SK-N-SH (cell line): ENCODE results near the gene FGB. TPM values are rescaled to one million over a fixed set of nuclear protein-coding genes. Genes with fewer than 3 reads are reported as not detected.

Source experiments
- CTCF ChIA-PET: fragments of 300-600, 350-600 bp; formaldehyde crosslinking; extraction: SDS; loops from one replicate; lab custom pipeline; 2021; lab: Yijun Ruan, JAX
- POLR2A ChIA-PET: fragments of 350-600 bp; sonication (Branson Sonifier 250); formaldehyde crosslinking; extraction: SDS; loops from one replicate; lab custom pipeline; 2020; ENCODE audit warnings: antibody characterized with exemption, inconsistent platforms; lab: Yijun Ruan, JAX
- DNase-seq: peaks from one replicate; pipeline ENCODE4 v3.0.0; 2012
- H2AFZ ChIP-seq: fragments of 200-600 bp; sonication (generic); 2 replicates; pipeline ENCODE4 v1.8.1; 2016; ENCODE audit warnings: antibody characterized with exemption, mild to moderate bottlenecking, low read depth
- H3F3A ChIP-seq: fragments of 200-600 bp; sonication (generic); replicated peaks from 2 replicates; pipeline ENCODE3; 2016; ENCODE audit warnings: antibody characterized with exemption, mild to moderate bottlenecking; ENCODE audit not compliant: insufficient read depth
- H3K27ac ChIP-seq, 2 experiments: fragments of 200-500 bp in 1 of 2; fragments of 200-600 bp in 1 of 2; sonication (Bioruptor generic) in 1 of 2; sonication (generic), shearing (Covaris generic) in 1 of 2; 2 replicates each; pipeline versions ENCODE4 v1.5.1 to v1.6.1; 2014 to 2016; ENCODE audit warnings: low read depth in 2 of 2, inconsistent platforms in 1 of 2, low read length in 1 of 2, mild to moderate bottlenecking in 1 of 2, mixed read lengths in 1 of 2
- H3K27me3 ChIP-seq: fragments of 200-600 bp; sonication (generic), shearing (Covaris generic); 2 replicates; pipeline ENCODE4 v1.6.1; 2016; ENCODE audit warnings: mixed run types; ENCODE audit not compliant: insufficient read depth
- H3K36me3 ChIP-seq, 2 experiments: fragments of 200-500 bp in 1 of 2; fragments of 200-600 bp in 1 of 2; sonication (Bioruptor generic) in 1 of 2; sonication (generic) in 1 of 2; replicated peaks in 1 of 2; 2 replicates each; pipeline versions ENCODE3 to v1.5.1; 2014 to 2016; ENCODE audit warnings: low read length in 1 of 2, mild to moderate bottlenecking in 1 of 2; ENCODE audit not compliant: insufficient read depth in 2 of 2, control insufficient read depth in 1 of 2
- H3K4me1 ChIP-seq, 2 experiments: fragments of 200-500 bp in 1 of 2; fragments of 200-600 bp in 1 of 2; sonication (Bioruptor generic) in 1 of 2; sonication (generic), shearing (Covaris generic) in 1 of 2; 2 replicates each; pipeline versions ENCODE4 v1.5.1 to v1.6.1; 2014 to 2016; ENCODE audit warnings: low read depth in 1 of 2, low read length in 1 of 2, mixed run types in 1 of 2; ENCODE audit not compliant: insufficient read depth in 2 of 2, control insufficient read depth in 1 of 2
- H3K4me2 ChIP-seq: fragments of 200-600 bp; sonication (generic), shearing (Covaris generic); 2 replicates; pipeline ENCODE4 v1.6.1; 2017; ENCODE audit warnings: mixed run types
- H3K4me3 ChIP-seq, 2 experiments: fragments of 200-500 bp in 1 of 2; fragments of 200-600 bp in 1 of 2; sonication (Bioruptor generic) in 1 of 2; sonication (generic), shearing (Covaris generic) in 1 of 2; 2 replicates each; pipeline versions ENCODE4 v1.5.1 to v1.8.1; 2014 to 2016; ENCODE audit warnings: low read depth in 2 of 2, inconsistent platforms in 1 of 2, low read length in 1 of 2, mild to moderate bottlenecking in 1 of 2, mixed read lengths in 1 of 2, moderate library complexity in 1 of 2
- H3K79me2 ChIP-seq: fragments of 200-600 bp; sonication (generic); 2 replicates; pipeline ENCODE4 v1.8.1; 2017; ENCODE audit warnings: mild to moderate bottlenecking; ENCODE audit not compliant: insufficient read depth
- H3K9ac ChIP-seq: fragments of 200-600 bp; sonication (generic); 2 replicates; pipeline ENCODE4 v1.6.1; 2017; ENCODE audit warnings: mixed run types
- H3K9me2 ChIP-seq: fragments of 200-600 bp; sonication (generic); 2 replicates; pipeline ENCODE4 v1.6.1; 2017; ENCODE audit warnings: mixed run types
- H3K9me3 ChIP-seq: fragments of 200-600 bp; sonication (generic); 2 replicates; pipeline ENCODE4 v1.6.1; 2017; ENCODE audit warnings: mixed run types, mild to moderate bottlenecking, moderate library complexity
- H4K20me1 ChIP-seq: fragments of 200-600 bp; sonication (generic); 2 replicates; pipeline ENCODE4 v1.6.1; 2017; ENCODE audit warnings: mild to moderate bottlenecking, mixed run types; ENCODE audit not compliant: insufficient read depth
- CHD2 ChIP-seq: fragments of 150-350 bp; IDR thresholded peaks from 2 replicates; pipeline ENCODE4 v1.6.1; 2018; ENCODE audit warnings: low read length; ENCODE audit not compliant: partially characterized antibody
- CTCF ChIP-seq: fragments of 200-600 bp; sonication (generic); IDR thresholded peaks from 2 replicates; pipeline ENCODE4 v1.6.1; 2017; ENCODE audit warnings: antibody characterized with exemption, mild to moderate bottlenecking, moderate library complexity
- EP300 ChIP-seq, 2 experiments: IDR thresholded peaks; 2 replicates each; pipeline versions ENCODE4 v1.4.0 to v1.6.1; 2012; ENCODE audit warnings: borderline replicate concordance in 1 of 2, low read depth in 1 of 2, low read length in 1 of 2
- EZH2phosphoT487 ChIP-seq: fragments of 200-600 bp; sonication (generic); IDR thresholded peaks from 2 replicates; pipeline ENCODE4 v1.6.1; 2017; ENCODE audit warnings: low read depth, mixed run types, mild to moderate bottlenecking, antibody characterized with exemption, moderate library complexity, borderline replicate concordance
- GABPA ChIP-seq: IDR thresholded peaks from 2 replicates; pipeline ENCODE4 v1.4.0; 2012; ENCODE audit warnings: low read depth, mild to moderate bottlenecking
- GATA2 ChIP-seq: sonication (generic); formaldehyde crosslinking; IDR thresholded peaks from 2 replicates; pipeline ENCODE4 v1.5.0; 2020; ENCODE audit warnings: mild to moderate bottlenecking, missing genetic modification reagents
- MXI1 ChIP-seq: IDR thresholded peaks from 2 replicates; pipeline ENCODE4 v1.6.1; 2012; ENCODE audit warnings: mild to moderate bottlenecking, low read depth, low read length, improper control_type of control experiment
- RFX5 ChIP-seq: IDR thresholded peaks from 2 replicates; pipeline ENCODE4 v1.6.1; 2012; ENCODE audit warnings: mild to moderate bottlenecking, improper control_type of control experiment, low read length
- SIN3A ChIP-seq: IDR thresholded peaks from 2 replicates; pipeline ENCODE4 v1.6.1; 2012; ENCODE audit warnings: low read depth, mild to moderate bottlenecking, low read length, moderate library complexity, borderline replicate concordance
- TAF1 ChIP-seq: IDR thresholded peaks from 2 replicates; pipeline ENCODE4 v1.6.1; 2012; ENCODE audit warnings: low read depth, mild to moderate bottlenecking, low read length, moderate library complexity, borderline replicate concordance
- TCF12 ChIP-seq: IDR thresholded peaks from 2 replicates; pipeline ENCODE4 v1.4.0; 2012
- USF1 ChIP-seq: IDR thresholded peaks from 2 replicates; pipeline ENCODE4 v1.4.0; 2012; ENCODE audit warnings: low read depth, borderline replicate concordance
- WGBS: methylation state at CpG from one replicate; pipeline ENCODE4 v1.1.6; 2017; ENCODE audit warnings: low lambda C conversion rate; 5-methylcytosine and 5-hydroxymethylcytosine counted together
- polyA plus RNA-seq, 3 experiments: library from polyadenylated mRNA; depleted of rRNA; stranded (reverse); fragments of >200 nt; gene quantifications; 2 replicates each; pipeline ENCODE4 v1.2.3, GENCODE V29; 2012
- TF ChIP-seq, protein P1 (sequence below): IDR thresholded peaks from 2 replicates; pipeline ENCODE4 v1.4.0; 2012; ENCODE audit warnings: low read depth
- TF ChIP-seq, protein P2 (sequence below): IDR thresholded peaks from 2 replicates; pipeline ENCODE4 v1.6.1; 2012; ENCODE audit warnings: mild to moderate bottlenecking, low read depth, low read length, moderate library complexity

Gene FGB
- polyA plus RNA-seq, 1 of the 3 experiments (the other 2 are of a cell fraction): not detected

- Histone ChIP-seq H3K27me3 (peaks cover 15% of the 10 kb centered on the region; the same call in 1 of the 2 replicates), H3K27ac (no peak overlapping the region), H3K36me3 (no peaks in the 10 kb centered on the region), H3F3A (no peaks in the 10 kb centered on the region), H3K9me2 (no peaks in the 10 kb centered on the region), H4K20me1 (no peaks in the 10 kb centered on the region), H3K9me3 (no peaks in the 10 kb centered on the region), H3K4me3 (no peak overlapping the region), H3K4me2 (no peak overlapping the region), H3K79me2 (no peaks in the 10 kb centered on the region), H3K9ac (no peak overlapping the region), H2AFZ (no peak overlapping the region), H3K4me1 (no peaks in the 10 kb centered on the region)
- no peak for TF ChIP-seq TAF1
- no peak for TF ChIP-seq EZH2phosphoT487
- ChIA-PET CTCF (interaction anchor here (0.9 to 1.0 kb wide), 2 partner anchors 21 to 46 kb away, joined by 3 to 5 read pairs; no protein-coding TSS in a partner anchor), POLR2A (no interaction called here)
- no peak for DNase-seq
- WGBS: 4% methylated on average over 7 of the region's 7 CpGs
Measured at GRCh38 chr4:154597798-154598774, 35.3 kb downstream of the FGB start.

- Histone ChIP-seq H3K9me3 (no peaks in the 10 kb centered on the region), H2AFZ (no peak overlapping the region; the same call in 1 of the 2 replicates), H3K27me3 (peaks cover 9% of the 10 kb centered on the region; the same call in 1 of the 2 replicates), H3K9ac (no peak overlapping the region), H3K9me2 (no peaks in the 10 kb centered on the region), H3K27ac (no peak overlapping the region), H3K4me3 (no peak overlapping the region), H3K36me3 (no peaks in the 10 kb centered on the region), H3K4me2 (no peak overlapping the region), H3K4me1 (no peaks in the 10 kb centered on the region), H4K20me1 (no peaks in the 10 kb centered on the region), H3F3A (no peaks in the 10 kb centered on the region), H3K79me2 (no peaks in the 10 kb centered on the region)
- TF ChIP-seq, protein P1, sequence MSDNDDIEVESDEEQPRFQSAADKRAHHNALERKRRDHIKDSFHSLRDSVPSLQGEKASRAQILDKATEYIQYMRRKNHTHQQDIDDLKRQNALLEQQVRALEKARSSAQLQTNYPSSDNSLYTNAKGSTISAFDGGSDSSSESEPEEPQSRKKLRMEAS: no peak
- TF ChIP-seq CTCF (no peak), CHD2 (no peak), SIN3A (no peak), TCF12 (no peak), GABPA (no peak), GATA2 (CRISPR knock-in tag) (no peak), MXI1 (no peak), RFX5 (no peak), USF1 (no peak), EP300 (IDR thresholded peaks at IDR 0.05; ENCODE audit: borderline replicate concordance in 1 of 2, low read depth in 1 of 2, low read length in 1 of 2) (no peak)
- TF ChIP-seq, protein P2, sequence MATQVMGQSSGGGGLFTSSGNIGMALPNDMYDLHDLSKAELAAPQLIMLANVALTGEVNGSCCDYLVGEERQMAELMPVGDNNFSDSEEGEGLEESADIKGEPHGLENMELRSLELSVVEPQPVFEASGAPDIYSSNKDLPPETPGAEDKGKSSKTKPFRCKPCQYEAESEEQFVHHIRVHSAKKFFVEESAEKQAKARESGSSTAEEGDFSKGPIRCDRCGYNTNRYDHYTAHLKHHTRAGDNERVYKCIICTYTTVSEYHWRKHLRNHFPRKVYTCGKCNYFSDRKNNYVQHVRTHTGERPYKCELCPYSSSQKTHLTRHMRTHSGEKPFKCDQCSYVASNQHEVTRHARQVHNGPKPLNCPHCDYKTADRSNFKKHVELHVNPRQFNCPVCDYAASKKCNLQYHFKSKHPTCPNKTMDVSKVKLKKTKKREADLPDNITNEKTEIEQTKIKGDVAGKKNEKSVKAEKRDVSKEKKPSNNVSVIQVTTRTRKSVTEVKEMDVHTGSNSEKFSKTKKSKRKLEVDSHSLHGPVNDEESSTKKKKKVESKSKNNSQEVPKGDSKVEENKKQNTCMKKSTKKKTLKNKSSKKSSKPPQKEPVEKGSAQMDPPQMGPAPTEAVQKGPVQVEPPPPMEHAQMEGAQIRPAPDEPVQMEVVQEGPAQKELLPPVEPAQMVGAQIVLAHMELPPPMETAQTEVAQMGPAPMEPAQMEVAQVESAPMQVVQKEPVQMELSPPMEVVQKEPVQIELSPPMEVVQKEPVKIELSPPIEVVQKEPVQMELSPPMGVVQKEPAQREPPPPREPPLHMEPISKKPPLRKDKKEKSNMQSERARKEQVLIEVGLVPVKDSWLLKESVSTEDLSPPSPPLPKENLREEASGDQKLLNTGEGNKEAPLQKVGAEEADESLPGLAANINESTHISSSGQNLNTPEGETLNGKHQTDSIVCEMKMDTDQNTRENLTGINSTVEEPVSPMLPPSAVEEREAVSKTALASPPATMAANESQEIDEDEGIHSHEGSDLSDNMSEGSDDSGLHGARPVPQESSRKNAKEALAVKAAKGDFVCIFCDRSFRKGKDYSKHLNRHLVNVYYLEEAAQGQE: no peak
- no peak for DNase-seq
- ChIA-PET CTCF (interaction anchor here (0.9 to 2.3 kb wide), 3 partner anchors 16 to 43 kb away, joined by 3 to 8 read pairs (median 5); no protein-coding TSS in a partner anchor), POLR2A (no interaction called here)
- 3% methylated on average over 1 of the region's 1 CpG for WGBS
Measured at GRCh38 chr4:154602404-154603020, 39.7 kb downstream of the FGB start.
